A549 (cell line): ENCODE measurements around the gene ZNF618.

Experiments
- EP300 ChIP-seq, 2 experiments: fragments of >200 bp; sonication (Bioruptor Twin); formaldehyde crosslinking; IDR thresholded peaks; 2 replicates in 1 of 2; 3 replicates in 1 of 2; pipeline ENCODE4 v1.6.1; 2016 to 2017
- ESRRA ChIP-seq: fragments of 150-350 bp; IDR thresholded peaks from 2 replicates; pipeline ENCODE4 v1.6.1; 2014; ENCODE audit warnings: mild to moderate bottlenecking, low read length, borderline replicate concordance
- MAFK ChIP-seq: fragments of 450-650 bp; IDR thresholded peaks from 2 replicates; pipeline ENCODE4 v1.6.1; 2014; ENCODE audit not compliant: partially characterized antibody
- POLR2A ChIP-seq: IDR thresholded peaks from 2 replicates; pipeline ENCODE4 v1.6.1; 2012; ENCODE audit warnings: mild to moderate bottlenecking, low read length
- TP53 ChIP-seq: fragments of 250-450 bp; sonication (Bioruptor Pico); IDR thresholded peaks from 2 replicates; pipeline ENCODE4 v1.5.0; 2021; ENCODE audit warnings: mild to moderate bottlenecking, moderate library complexity
- USF2 ChIP-seq: fragments of 450-650 bp; IDR thresholded peaks from 2 replicates; pipeline ENCODE4 v1.6.1; 2014; ENCODE audit warnings: antibody characterized with exemption
- ZC3H11A ChIP-seq: fragments of 450-650 bp; IDR thresholded peaks from 2 replicates; pipeline ENCODE4 v1.6.1; 2014; ENCODE audit warnings: antibody characterized with exemption, mild to moderate bottlenecking
- TF ChIP-seq, protein P1 (sequence below): fragments of >200 bp; sonication (Bioruptor Twin); formaldehyde crosslinking; IDR thresholded peaks from 3 replicates; pipeline ENCODE4 v1.5.1; 2016
- TF ChIP-seq, protein P2 (sequence below): fragments of 150-350 bp; IDR thresholded peaks from 2 replicates; pipeline ENCODE4 v1.6.1; 2014; ENCODE audit warnings: low read depth, mild to moderate bottlenecking, low read length

DNA sequence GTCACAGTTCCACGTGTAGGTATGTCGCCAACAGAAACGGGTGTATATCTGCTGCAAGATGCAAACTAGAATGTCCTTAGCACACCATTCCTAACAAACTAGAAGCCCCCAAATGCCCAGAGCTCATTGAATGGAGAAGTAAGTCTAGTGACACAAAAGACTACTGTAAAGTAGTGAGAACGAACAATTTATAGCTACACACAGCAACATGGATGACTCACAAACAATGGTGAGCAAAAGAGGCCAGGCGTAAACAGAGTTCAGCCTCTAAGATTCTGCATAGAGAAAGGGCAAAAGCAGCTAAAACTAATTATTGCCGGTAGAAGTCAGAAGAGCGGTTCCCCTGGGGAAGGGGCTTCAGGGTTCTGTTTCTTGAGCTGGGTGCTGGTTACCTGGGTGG lies 127.2 kb downstream of the ZNF618 start:
- TF ChIP-seq POLR2A = no peak
- TF ChIP-seq EP300 (IDR thresholded peaks at IDR 0.05) = no peak
- TF ChIP-seq, protein P1, sequence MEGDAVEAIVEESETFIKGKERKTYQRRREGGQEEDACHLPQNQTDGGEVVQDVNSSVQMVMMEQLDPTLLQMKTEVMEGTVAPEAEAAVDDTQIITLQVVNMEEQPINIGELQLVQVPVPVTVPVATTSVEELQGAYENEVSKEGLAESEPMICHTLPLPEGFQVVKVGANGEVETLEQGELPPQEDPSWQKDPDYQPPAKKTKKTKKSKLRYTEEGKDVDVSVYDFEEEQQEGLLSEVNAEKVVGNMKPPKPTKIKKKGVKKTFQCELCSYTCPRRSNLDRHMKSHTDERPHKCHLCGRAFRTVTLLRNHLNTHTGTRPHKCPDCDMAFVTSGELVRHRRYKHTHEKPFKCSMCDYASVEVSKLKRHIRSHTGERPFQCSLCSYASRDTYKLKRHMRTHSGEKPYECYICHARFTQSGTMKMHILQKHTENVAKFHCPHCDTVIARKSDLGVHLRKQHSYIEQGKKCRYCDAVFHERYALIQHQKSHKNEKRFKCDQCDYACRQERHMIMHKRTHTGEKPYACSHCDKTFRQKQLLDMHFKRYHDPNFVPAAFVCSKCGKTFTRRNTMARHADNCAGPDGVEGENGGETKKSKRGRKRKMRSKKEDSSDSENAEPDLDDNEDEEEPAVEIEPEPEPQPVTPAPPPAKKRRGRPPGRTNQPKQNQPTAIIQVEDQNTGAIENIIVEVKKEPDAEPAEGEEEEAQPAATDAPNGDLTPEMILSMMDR = no peak
- TF ChIP-seq ZC3H11A = no peak
- no peak for TF ChIP-seq USF2
- no peak for TF ChIP-seq TP53
- TF ChIP-seq, protein P2, sequence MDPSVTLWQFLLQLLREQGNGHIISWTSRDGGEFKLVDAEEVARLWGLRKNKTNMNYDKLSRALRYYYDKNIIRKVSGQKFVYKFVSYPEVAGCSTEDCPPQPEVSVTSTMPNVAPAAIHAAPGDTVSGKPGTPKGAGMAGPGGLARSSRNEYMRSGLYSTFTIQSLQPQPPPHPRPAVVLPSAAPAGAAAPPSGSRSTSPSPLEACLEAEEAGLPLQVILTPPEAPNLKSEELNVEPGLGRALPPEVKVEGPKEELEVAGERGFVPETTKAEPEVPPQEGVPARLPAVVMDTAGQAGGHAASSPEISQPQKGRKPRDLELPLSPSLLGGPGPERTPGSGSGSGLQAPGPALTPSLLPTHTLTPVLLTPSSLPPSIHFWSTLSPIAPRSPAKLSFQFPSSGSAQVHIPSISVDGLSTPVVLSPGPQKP = no peak
- TF ChIP-seq ESRRA = no peak
- no peak for TF ChIP-seq MAFK
